Stimulated activated CD4-positive, alpha-beta T cell treated with anti-CD3 and anti-CD28 coated beads, TNF-alpha, amount 100 ng/mL, for 4 hours (primary cell): ENCODE results near the gene DNAAF9.
"Not testable (repeated sequence)": the region's sequence is repeated elsewhere in the genome, so short reads cannot be mapped to it uniquely, and the experiment has no call there.

Experiments used
- DNase-seq, 3 experiments: peaks; one replicate each; pipeline ENCODE4 v3.0.0-alpha.2; 2020; ENCODE audit warnings: low read depth in 3 of 3

Gene DNAAF9

DNA sequence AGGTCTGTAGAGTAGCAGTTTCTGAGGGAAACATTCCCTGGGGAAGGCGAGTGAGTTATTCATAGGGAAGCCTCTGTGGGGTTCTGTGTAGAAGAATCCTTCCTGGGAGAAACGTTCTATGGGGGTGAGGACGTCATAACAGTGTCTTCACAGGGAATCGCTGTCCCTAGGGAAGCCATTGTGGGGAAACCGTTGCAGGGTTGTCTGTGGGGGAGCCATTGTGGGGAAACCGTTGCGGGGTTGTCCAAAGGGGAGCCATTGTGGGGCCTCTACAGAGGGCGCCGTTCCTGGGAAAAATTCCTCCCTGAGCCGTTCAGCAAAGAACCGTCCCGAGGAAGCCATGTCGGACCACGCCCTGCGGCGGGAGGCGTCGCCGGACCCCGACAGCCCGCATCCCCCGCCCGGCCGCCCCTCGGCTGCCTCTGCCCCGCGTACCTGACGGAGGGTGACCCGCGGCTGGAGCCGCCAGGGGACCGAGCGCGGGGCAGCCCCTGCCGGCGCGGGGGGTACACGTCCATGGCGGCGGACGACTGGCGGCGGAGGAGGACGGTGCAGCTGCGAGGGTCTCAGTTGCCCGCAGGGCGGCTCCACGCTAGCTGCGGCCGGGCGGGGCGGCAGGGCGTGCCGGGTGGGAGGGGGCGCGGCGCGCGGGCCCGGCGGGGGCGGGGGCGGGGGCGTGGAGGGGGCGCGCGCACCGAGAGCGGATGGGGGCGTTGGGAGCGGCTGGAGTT, at the start of gene DNAAF9:
DNAAF9 (minus strand) TSS at position 630 of the 731 bp plus-strand sequence; CDS start at position 518, 112 bp downstream.
- peak; percentile 11 to 37 (median 28) for DNase-seq

DNA sequence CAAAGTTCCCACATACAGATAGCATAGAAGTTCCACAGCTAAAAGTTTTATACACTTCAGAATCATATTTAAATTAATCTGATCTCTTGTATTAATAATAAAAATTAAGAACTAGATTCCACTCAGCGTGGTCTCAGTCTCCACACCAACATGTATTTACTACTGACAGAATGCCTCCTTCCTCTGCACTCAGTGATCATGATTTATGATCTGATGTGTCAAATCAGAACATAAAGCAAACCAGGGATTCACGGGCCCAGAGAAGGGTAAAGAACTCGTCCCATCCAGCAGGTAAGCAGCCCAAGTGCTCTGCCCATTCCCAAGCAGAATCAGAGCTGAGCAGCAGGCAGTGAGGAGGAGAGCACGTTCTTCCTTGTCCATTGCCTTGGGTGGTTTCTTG, 49.2 kb upstream of the DNAAF9 start:
- no peak for DNase-seq

DNA sequence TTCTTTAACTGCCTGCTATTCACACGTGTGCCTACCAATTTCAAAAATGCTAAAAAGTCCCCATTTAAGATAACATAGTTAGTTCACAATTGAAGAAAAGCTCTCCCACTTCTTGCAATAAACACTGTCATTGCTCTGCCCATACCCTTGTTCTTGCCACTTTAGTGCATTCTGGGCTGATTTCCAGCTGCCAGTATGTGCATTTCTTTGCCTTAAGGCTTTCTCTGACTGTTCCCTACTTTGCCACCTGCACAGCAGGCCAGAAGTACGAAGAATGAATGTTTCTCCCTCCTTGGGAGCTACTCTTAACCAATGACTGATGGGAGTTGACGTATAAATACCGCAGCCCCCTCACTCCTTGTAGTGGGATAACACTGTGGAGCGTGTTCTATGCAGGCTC, 47.4 kb upstream of the DNAAF9 start:
- no peak for DNase-seq

DNA sequence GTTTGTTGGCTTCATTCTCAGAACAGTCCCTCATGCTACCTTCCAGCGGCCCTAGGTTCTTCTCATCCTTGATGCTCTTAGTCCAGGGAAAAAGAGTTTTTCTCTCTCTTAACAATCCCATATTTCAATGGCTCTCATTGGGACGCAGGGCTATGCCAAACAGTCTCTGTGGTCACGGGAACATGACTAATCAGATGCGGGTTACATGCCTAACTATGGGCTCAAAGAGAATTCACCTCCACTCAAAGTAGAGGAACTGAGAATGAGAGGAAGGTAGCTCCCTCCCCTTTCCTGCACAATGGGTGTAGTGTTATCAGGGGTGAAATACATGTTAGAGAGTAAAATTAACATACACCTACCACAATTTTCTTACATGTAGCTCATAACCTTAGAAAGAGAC, 45.2 kb upstream of the DNAAF9 start:
- no peak for DNase-seq

DNA sequence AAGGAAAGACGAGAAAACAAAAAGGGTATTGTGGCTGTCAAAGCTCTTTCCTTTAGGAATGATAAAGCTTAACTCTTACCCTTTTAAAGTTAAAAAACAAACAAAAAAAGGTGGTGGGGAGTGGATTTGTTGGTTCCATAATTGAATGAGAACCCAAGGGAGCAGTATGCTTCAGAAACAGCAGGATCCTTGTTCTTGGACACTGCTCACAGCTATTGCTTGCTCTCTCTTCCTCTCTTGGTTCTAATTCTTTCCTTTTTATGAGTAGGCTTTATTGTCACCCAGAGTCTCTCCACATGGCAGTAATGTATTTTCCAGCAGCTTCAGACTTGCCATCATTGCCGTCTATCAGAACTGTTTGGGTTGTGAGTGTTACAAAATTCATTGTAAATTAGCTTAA, 44.7 kb upstream of the DNAAF9 start:
- no peak for DNase-seq

DNA sequence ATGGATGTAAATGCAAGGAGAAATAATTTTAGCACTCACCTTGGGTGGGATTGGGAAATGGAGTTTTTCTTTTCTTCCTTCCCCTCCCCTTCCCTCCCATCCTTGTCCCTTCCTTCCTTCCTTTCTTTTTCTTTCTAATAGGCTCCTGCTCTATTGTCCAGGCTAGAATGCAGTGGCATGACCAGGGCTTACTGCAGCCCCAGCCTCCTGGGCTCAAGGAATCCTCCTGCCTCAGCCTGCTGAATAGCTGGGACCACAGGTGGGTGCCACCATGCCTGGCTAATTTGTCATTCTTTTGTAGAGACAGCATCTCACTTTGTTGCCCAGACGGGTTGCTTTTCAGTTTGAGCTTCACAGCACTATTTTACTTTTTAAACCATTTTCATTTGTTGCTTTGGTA, 41.9 kb upstream of the DNAAF9 start:
- no peak for DNase-seq

DNA sequence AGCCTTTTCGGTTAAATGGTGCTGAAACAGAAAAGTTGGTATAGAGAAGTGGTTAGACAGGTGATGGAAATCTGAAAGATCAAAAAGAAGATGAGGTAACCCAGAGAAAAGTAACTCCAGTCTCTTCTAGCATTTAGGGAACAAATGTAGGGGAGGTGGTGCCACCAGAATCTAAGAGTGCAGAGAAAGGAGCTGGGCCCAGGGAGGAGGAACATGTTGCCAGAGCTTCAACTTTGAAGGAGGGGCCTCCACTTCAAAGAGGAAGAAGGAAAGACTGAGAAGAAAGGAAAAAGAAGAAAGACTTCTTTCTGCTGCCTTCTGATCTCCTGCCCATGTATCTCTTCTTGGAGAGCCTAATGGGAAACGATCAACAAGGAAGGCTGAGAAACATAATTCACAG, 39.9 kb upstream of the DNAAF9 start:
- DNase-seq: no peak

DNA sequence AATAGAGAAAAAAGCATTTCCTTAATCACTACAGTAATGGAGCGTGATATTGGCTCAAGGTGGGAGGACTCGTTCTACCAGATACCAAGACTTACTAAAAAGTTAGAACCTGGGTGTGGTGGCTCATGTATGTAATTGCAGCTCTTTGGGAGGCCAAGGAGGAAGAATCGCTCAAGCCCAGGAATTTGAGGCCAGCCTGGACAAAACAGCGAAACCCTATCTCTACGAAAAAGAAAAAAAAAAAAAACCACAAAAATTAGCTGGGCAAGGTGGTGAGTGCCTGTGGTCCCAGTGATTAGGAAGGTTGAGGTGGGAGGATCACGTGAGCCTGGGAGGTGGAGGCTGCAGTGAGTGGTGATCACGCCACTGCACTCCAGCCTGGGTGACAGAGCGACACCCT, 39.3 kb upstream of the DNAAF9 start:
- no peak for DNase-seq

DNA sequence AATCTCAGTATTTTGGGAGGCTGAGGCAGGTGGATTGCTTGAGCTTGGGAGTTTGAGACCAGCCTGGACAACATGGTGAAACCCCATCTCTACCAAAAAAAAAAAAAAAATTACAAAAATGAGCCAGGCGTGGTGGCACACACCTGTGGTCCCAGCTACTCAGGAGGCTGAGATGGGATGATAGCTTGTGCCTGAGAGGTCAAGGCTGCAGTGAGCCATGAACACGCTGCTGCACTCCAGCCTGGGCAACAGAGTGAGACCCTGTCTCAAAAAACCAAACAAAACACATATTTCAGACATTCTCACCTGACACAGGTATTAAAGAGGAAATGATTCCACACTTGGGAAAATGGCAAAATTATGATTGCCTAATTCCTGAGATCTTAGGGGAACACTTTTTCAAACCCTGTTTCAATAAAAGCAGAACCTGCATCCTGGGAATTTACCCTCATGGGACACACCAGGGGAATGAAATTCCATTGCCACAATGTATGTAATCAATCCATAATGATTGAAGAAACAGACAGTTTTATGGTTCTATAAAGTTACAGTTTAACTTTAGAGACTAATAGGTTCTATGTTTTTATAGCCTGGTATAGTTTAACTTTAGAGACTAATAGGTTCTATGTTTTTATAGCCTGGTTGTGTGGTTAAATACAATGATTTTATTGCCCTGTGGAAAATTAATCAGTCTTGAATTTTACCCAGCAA, 29.6 kb upstream of the DNAAF9 start:
- DNase-seq: no peak

DNA sequence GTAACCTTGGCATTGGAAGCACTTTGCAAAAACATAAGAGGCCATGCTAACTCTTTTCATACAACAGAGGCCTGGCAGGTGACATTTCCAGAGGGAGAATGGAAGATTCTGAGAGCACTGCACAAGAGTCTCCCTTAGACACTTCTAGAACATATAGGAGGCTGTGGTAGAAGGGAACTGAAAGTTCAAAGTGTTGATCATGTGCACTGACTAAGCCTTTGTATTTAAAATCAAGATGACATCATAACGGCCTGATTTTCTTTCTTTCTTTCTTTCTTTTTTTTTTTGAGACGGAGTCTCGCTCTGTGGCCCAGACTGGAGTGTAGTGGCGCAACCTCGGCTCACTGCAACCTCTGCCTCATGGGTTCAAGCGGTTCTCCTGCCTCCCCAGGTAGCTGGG, 26.8 kb upstream of the DNAAF9 start:
- DNase-seq: no peak

DNA sequence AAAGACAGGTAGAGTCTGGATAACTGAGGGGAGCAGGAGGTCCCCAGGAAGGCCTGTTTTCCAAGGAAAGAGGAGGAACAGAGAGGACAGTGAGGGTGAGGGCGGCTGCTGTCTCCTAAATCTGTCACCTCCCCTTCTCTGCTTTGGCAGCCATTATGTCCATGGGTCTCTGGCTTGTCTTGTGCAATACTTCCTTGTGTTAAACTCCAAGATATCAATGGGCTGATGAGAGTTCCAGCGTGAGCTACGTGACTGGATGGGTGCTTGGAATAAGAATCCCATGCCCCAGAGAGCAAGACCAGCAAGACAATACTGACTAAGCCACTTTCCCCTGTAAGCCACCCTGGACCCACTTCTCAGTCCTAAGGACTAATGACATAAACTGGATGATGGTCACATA, 26.3 kb upstream of the DNAAF9 start:
- DNase-seq: no peak

DNA sequence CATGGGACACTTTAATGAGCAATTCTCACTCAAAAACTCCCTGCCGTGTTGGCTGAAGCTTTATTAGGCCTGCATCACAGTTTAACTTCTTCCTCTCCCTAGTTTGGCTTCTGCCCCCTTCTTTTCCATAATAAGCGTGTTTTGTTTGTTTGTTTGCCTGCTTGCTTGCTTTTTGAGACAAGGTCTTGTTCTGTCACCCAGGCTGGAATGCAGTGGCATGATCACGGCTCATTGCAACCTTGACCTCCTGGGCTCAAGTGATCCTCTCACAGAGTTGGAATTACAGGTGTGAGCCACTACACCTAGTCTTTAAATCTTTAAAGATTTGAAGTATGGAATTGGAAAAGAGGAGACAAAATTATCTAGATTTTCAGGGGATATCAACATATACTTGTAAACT, 25.4 kb upstream of the DNAAF9 start:
- no peak for DNase-seq

DNA sequence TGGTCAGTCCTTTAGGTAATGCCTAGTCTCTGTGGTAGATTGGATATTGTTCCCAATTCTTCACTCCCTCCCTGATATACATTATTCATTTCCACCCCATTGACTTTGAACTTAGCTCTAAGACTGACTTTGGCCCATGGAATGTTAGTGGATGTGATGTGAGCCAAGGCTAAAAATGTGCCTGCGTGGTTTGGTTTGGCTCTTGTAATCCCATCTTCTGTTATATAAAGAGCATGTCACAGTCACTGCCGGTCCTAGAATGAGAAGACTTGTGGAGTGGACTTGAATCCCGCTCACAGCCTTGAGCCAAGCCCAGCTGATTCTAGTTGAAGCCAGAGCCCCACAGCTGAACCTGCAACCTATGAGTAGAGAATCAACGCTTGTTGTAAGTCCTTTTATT, 23.6 kb upstream of the DNAAF9 start:
- no peak for DNase-seq

DNA sequence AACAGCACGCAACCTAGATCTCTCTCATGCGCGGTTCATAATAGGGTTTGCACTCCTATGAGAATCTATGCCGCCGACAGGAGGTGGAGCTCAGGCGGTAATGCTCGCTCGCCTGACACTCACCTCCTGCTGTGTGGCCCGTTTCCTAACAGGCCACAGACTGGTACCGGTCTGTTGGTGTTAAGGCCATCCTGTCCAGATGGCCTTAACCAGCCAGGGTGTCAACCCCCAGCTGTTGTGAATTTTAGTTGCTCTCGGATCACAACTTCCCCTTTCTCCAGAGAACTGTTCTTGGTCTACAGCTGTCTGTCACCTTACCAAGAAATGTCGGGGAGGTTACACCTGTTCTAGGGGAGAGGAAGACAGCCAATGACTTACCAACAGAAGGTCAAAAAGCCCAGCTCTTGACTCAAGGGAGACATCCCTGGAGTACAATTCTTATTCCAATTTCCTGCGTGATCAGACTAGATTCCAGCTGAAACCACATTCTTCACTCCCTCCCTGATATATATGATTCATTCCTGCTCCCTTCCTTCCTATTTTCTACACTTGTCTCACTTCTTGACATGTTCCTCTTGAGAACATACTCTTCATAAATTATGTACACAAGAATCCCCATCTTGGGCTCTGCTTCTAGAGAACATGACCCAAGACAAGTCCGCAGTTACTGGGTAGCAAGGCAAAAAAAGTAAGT, 23.1 kb upstream of the DNAAF9 start:
- no peak for DNase-seq

DNA sequence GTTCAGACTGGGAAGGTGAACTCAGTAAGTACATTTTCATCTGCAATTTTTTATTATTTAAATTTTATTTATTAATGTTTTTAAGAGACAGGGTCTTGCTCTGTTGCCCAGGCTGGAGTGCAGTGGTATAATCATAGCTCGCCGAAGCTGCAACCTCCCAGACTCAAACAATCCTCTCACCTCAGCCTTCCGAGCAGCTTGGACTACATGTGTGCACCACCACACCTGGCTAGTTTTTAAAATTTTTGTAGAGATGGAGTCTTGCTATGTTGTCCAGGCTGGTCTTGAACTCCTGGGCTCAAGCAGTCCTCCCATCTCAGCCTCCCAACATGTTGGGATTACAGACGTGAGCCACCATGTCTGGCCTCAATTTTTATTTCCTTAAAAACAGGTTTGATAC, 19.3 kb upstream of the DNAAF9 start:
- DNase-seq: not testable (repeated sequence)

DNA sequence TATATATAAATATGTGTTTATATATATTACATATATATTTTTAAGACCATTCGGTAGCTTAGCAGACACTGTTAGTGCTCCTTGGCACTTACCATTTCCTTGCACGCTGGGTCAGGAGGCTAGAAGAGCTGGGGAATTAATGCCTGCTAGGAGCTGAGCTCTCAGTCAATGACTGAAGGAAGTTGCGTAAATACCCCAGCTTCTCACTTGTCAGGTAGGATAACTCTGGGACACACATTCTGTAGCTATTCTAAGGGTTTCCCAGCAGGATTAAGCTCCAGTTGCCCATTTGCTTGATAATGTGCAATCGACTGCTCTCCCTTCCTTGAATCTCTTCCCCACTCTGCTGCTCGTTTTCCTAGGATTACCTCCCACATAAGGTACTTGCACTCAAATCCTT, 15.7 kb upstream of the DNAAF9 start:
- no peak for DNase-seq

DNA sequence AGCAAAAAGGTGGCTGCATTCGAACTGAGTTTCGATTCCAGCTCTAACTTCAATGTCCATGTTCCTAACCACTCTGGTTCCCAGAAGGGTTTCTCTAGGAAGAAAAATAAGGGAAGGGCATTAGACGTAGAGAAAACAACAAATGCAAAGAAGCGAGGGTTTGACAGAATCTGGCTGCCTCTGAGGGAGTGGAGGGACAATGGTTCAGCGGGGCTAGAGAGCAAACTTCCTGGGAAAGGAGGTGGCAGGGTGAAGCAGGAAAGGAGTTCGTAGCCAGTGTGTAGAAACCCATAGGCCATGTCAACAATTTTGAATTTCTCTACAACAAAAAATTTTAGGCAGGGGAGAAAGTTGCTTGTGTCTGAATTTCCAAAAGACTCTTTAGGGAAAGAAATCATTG, 14.5 kb upstream of the DNAAF9 start:
- no peak for DNase-seq

DNA sequence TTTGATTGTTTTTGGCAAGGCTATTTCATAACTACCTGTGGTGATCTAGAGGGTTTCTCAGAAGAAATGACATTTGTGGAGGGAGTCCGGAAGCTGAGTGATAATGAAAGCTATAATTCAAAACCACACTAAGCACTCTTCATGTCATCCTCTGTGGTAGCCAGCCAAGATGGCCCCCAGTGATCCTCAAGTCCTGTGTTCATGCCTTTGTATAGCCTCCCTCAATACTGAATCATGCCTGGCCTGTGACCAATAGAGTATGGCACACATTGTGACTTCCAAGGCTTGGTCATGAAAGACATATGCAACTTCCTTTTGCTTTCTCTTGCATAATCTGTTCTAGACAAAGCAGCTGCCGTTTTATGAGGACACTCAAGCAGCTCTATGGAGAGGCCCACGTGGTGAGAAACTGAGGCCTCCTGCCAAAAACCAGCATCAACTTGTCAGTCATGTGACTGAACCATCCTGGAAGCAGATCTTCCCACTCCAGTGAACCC, 12.8 kb upstream of the DNAAF9 start:
- DNase-seq: no peak

DNA sequence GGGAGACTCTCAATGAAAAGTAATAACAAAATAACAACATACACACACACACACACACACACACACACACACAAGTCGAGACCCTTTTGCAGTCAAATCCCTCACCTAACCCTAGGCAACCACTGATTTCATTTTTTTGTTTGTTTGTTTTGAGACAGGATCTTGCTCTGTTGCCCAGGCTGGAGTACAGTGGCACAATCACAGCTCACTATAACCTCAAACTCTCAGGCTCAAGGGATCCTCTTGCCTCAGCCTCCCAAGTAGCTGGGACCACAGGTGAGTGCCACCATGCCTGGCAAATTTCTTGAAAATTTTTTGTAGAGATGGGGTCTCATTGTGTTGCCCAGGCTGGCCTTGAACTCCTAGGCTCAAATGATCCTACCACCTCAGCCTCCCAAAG, 10.7 kb upstream of the DNAAF9 start:
- not testable (repeated sequence) for DNase-seq

DNA sequence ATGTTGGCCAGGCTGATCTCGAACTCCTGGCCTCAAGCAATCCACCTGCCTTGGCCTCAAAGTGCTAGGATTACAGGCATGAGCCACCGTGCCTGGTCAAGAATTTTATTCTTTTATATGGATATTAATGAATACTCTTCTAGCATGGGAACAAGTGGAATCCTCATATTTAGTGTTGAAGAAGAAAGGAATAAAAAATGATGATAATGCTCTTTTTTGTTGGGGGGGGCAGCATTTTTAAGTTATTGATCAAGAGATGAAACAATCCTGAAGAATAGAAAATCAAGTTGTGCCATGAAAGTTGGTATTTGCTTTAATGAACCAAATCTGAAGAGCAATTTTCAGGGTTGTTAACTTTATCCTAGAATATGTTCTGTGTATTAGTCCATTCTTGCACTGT, 6.7 kb upstream of the DNAAF9 start:
- no peak for DNase-seq

DNA sequence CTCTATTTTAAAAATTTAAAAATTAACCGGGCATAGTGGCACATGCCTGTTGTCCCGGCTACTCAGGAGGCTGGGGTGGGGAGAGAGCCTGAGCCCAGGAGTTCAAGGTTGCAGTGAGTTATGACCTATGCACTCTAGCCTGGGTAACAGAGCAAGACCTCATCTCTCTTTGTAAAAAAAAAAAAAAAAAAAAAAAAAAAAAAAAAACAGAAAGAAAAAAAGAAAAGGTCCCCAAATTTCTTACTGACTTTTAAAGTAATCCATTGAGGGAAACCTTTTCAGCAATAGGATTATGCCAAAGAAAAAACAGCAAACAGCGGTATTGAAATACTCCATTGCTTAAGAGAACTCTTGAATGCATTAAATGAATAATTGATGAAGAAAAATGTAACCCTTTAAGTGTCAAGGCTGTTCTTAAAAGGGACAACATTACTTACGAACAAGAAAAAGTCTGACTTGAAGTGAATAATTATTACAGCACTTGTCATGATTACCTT, 6.0 kb upstream of the DNAAF9 start:
- no peak for DNase-seq

DNA sequence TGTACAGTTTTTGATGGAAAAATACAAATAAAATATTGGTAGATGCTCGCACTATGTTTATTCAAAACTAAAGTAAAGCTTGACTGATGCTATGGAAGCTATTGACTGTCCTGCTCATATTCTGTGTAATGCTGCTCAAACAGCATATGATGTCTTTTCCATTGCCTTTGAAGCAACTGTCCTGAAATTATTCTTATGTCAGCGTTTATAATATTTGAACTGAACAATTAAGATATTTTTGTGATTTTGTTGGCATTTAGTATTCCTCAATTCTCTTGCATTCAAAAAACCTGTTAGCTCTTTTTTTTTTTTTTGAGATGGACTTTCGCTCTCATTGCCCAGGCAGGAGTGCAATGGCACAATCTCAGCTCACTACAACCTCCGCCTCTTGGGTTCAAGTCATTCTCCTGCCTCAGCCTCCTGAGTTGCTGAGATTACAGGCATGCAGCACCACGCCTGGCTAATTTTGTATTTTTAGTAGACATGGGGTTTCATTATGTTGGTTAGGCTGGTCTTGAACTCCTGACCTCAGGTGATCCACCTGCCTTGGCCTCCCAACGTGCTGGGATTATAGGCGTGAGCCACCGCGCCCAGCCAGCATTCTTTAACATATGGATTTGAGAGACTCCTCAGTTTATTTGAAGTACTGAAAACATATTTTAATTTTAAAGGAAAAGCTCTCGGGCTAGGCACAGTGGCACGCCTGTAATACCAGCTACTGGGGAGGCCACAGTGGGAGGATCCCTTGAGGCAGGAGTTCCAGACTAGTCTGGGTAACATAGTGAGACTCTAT, 5.3 kb upstream of the DNAAF9 start:
- DNase-seq: no peak
